KMS-11 (cell line): Measurements from ENCODE around the gene GNAQ.

ENCODE experiments used
- H2AFZ ChIP-seq: fragments of 200-600 bp; sonication (generic); 2 replicates; pipeline ENCODE4 v1.6.1; 2016; ENCODE audit warnings: antibody characterized with exemption, mixed run types, low read depth
- H3K27ac ChIP-seq: fragments of 200-600 bp; sonication (generic); 2 replicates; pipeline ENCODE4 v1.6.1; 2016; ENCODE audit warnings: mild to moderate bottlenecking, mixed run types
- H3K27me3 ChIP-seq: fragments of 200-600 bp; sonication (generic); 2 replicates; pipeline ENCODE4 v1.6.1; 2017; ENCODE audit warnings: mild to moderate bottlenecking, low read depth, mixed run types, moderate library complexity; ENCODE audit not compliant: insufficient read depth
- H3K36me3 ChIP-seq: fragments of 200-600 bp; sonication (generic); 2 replicates; pipeline ENCODE4 v1.6.1; 2017; ENCODE audit warnings: mild to moderate bottlenecking, mixed run types; ENCODE audit not compliant: insufficient read depth
- H3K4me1 ChIP-seq: fragments of 200-600 bp; sonication (generic); 2 replicates; pipeline ENCODE4 v1.6.1; 2016; ENCODE audit warnings: mild to moderate bottlenecking, low read depth, mixed run types; ENCODE audit not compliant: poor library complexity, severe bottlenecking
- H3K4me2 ChIP-seq: fragments of 200-600 bp; sonication (generic); 2 replicates; pipeline ENCODE4 v1.7.0; 2016; ENCODE audit warnings: mild to moderate bottlenecking, mixed run types
- H3K4me3 ChIP-seq: fragments of 200-600 bp; sonication (generic); IDR thresholded peaks from 2 replicates; pipeline ENCODE4 v1.6.1; 2017; ENCODE audit warnings: low read depth, low read length, mixed read lengths; ENCODE audit not compliant: insufficient read depth
- H3K79me2 ChIP-seq: fragments of 200-600 bp; sonication (generic); 2 replicates; pipeline ENCODE4 v1.6.1; 2016; ENCODE audit warnings: low read depth, mixed run types; ENCODE audit not compliant: insufficient read depth
- H3K9ac ChIP-seq: fragments of 200-600 bp; sonication (generic); 2 replicates; pipeline ENCODE4 v1.6.1; 2016; ENCODE audit warnings: mild to moderate bottlenecking, mixed run types
- H4K20me1 ChIP-seq: fragments of 200-600 bp; sonication (generic); 2 replicates; pipeline ENCODE4 v1.6.1; 2016; ENCODE audit warnings: mild to moderate bottlenecking, mixed run types; ENCODE audit not compliant: insufficient read depth
- CTCF ChIP-seq: fragments of 200-600 bp; sonication (generic); conservative IDR thresholded peaks from 2 replicates; pipeline ENCODE4 v1.6.1; 2017; ENCODE audit warnings: low read depth, mild to moderate bottlenecking, antibody characterized with exemption, low read length, moderate library complexity, mixed read lengths

The GNAQ gene

GRCh38 chr9:77810047-77810446, 221.6 kb downstream of the GNAQ start:
- H3K9ac ChIP-seq: no peak overlapping the region
- H3K36me3 ChIP-seq: no peaks in the 10 kb centered on the region
- no peaks in the 10 kb centered on the region for H3K27me3 ChIP-seq
- no peak overlapping the region for H3K4me2 ChIP-seq
- TF ChIP-seq CTCF: no peak
- H3K4me1 ChIP-seq: no peaks in the 10 kb centered on the region
- H2AFZ ChIP-seq: no peak overlapping the region
- H3K4me3 ChIP-seq: no peak overlapping the region
- H4K20me1 ChIP-seq: no peaks in the 10 kb centered on the region
- H3K27ac ChIP-seq: no peak overlapping the region
- no peaks in the 10 kb centered on the region for H3K79me2 ChIP-seq

- no peaks in the 10 kb centered on the region for H3K4me1 ChIP-seq
- no peaks in the 10 kb centered on the region for H3K79me2 ChIP-seq
Measured at GRCh38 chr9:77809552-77809951, 222.1 kb downstream of the GNAQ start.

GRCh38 chr9:77808751-77809081, 222.9 kb downstream of the GNAQ start:
- Histone ChIP-seq H3K27me3 (no peaks in the 10 kb centered on the region), H3K4me1 (no peaks in the 10 kb centered on the region), H3K79me2 (no peaks in the 10 kb centered on the region), H4K20me1 (no peaks in the 10 kb centered on the region), H3K4me3 (no peak overlapping the region), H3K9ac (no peak overlapping the region), H2AFZ (no peak overlapping the region), H3K4me2 (no peak overlapping the region), H3K27ac (no peak overlapping the region), H3K36me3 (no peaks in the 10 kb centered on the region)
- no peak for TF ChIP-seq CTCF

More at GRCh38 chr9:77809552-77809951, 222.1 kb downstream of the GNAQ start:
- no peaks in the 10 kb centered on the region for H4K20me1 ChIP-seq
- H3K27me3 ChIP-seq: no peaks in the 10 kb centered on the region
- H2AFZ ChIP-seq: no peak overlapping the region
- H3K36me3 ChIP-seq: no peaks in the 10 kb centered on the region
- no peak overlapping the region for H3K27ac ChIP-seq
- no peak overlapping the region for H3K4me3 ChIP-seq
- TF ChIP-seq CTCF: no peak
- H3K4me2 ChIP-seq: no peak overlapping the region
- H3K9ac ChIP-seq: no peak overlapping the region

GRCh38 chr9:77807846-77808750, 223.5 kb downstream of the GNAQ start:
- H3K4me2 ChIP-seq: no peak overlapping the region
- no peak overlapping the region for H3K9ac ChIP-seq
- H2AFZ ChIP-seq: no peak overlapping the region
- TF ChIP-seq CTCF: no peak
- H3K36me3 ChIP-seq: no peaks in the 10 kb centered on the region
- no peaks in the 10 kb centered on the region for H3K4me1 ChIP-seq
- no peak overlapping the region for H3K27ac ChIP-seq
- H3K79me2 ChIP-seq: no peaks in the 10 kb centered on the region
- H4K20me1 ChIP-seq: no peaks in the 10 kb centered on the region
- no peak overlapping the region for H3K4me3 ChIP-seq
- no peaks in the 10 kb centered on the region for H3K27me3 ChIP-seq
